HL-60 (cell line): Measurements from ENCODE around the gene DPYD.
"Not testable (repeated sequence)": the region's sequence is repeated elsewhere in the genome, so short reads cannot be mapped to it uniquely, and the experiment has no call there.

Source experiments
- DNase-seq, 2 experiments: peaks; one replicate each; pipeline ENCODE4 v3.0.0-alpha.2; 2010 to 2020; ENCODE audit warnings: low read depth in 1 of 2, low spot score in 1 of 2
- H3K27ac ChIP-seq: fragments of 250-450 bp; sonication (Bioruptor Pico); replicated peaks from 2 replicates; pipeline ENCODE4 v1.5.1; 2020; ENCODE audit warnings: mild to moderate bottlenecking, moderate library complexity
- H3K27me3 ChIP-seq: fragments of 250-450 bp; sonication (Bioruptor Pico); 2 replicates; pipeline ENCODE4 v1.5.1; 2021; ENCODE audit warnings: mild to moderate bottlenecking, moderate library complexity; ENCODE audit not compliant: insufficient read depth, poor library complexity, severe bottlenecking
- H3K4me3 ChIP-seq: replicated peaks from 2 replicates; pipeline ENCODE4 v1.5.1; 2011; ENCODE audit warnings: mild to moderate bottlenecking, control low read depth, low read length; ENCODE audit not compliant: insufficient read depth
- GABPA ChIP-seq: IDR thresholded peaks from 2 replicates; pipeline ENCODE4 v1.6.1; 2012; ENCODE audit warnings: low read depth
- POLR2AphosphoS5 ChIP-seq: IDR thresholded peaks from 2 replicates; pipeline ENCODE4 v1.6.1; 2012; ENCODE audit warnings: low read depth
- SPI1 ChIP-seq: IDR thresholded peaks from 2 replicates; pipeline ENCODE4 v1.6.1; 2012; ENCODE audit warnings: low read depth, mild to moderate bottlenecking, borderline replicate concordance
- TF ChIP-seq, protein P1 (sequence below): IDR thresholded peaks from 2 replicates; pipeline ENCODE4 v1.6.1; 2012; ENCODE audit warnings: low read depth; ENCODE audit not compliant: insufficient replicate concordance
- TF ChIP-seq, protein P2 (sequence below): IDR thresholded peaks from one replicate; pipeline ENCODE4 v1.5.1; 2011; ENCODE audit warnings: low read length, control low read depth, inconsistent platforms; ENCODE audit not compliant: insufficient read depth

Gene DPYD

DNA sequence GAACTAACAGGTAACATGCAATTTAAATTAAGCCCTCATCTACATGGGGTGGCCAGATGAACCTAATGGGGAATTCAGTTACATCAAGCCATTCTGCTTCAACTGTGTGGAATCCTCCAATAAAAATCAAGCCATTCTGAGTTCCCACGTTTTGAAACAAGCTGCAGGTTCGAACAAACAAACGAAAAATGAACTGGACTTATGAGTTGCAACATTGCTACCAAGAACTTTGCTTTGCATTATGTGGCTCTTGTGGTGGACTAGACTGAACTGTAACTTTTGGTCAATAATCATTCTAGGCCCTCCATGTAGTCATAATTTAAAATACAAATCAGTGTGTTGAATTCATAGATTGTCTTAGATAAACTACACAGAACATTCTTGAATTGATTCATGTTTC, 682.0 kb downstream of the DPYD start:
- TF ChIP-seq POLR2AphosphoS5 = no peak
- TF ChIP-seq, protein P1, sequence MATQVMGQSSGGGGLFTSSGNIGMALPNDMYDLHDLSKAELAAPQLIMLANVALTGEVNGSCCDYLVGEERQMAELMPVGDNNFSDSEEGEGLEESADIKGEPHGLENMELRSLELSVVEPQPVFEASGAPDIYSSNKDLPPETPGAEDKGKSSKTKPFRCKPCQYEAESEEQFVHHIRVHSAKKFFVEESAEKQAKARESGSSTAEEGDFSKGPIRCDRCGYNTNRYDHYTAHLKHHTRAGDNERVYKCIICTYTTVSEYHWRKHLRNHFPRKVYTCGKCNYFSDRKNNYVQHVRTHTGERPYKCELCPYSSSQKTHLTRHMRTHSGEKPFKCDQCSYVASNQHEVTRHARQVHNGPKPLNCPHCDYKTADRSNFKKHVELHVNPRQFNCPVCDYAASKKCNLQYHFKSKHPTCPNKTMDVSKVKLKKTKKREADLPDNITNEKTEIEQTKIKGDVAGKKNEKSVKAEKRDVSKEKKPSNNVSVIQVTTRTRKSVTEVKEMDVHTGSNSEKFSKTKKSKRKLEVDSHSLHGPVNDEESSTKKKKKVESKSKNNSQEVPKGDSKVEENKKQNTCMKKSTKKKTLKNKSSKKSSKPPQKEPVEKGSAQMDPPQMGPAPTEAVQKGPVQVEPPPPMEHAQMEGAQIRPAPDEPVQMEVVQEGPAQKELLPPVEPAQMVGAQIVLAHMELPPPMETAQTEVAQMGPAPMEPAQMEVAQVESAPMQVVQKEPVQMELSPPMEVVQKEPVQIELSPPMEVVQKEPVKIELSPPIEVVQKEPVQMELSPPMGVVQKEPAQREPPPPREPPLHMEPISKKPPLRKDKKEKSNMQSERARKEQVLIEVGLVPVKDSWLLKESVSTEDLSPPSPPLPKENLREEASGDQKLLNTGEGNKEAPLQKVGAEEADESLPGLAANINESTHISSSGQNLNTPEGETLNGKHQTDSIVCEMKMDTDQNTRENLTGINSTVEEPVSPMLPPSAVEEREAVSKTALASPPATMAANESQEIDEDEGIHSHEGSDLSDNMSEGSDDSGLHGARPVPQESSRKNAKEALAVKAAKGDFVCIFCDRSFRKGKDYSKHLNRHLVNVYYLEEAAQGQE = no peak
- TF ChIP-seq GABPA = no peak
- TF ChIP-seq, protein P2, sequence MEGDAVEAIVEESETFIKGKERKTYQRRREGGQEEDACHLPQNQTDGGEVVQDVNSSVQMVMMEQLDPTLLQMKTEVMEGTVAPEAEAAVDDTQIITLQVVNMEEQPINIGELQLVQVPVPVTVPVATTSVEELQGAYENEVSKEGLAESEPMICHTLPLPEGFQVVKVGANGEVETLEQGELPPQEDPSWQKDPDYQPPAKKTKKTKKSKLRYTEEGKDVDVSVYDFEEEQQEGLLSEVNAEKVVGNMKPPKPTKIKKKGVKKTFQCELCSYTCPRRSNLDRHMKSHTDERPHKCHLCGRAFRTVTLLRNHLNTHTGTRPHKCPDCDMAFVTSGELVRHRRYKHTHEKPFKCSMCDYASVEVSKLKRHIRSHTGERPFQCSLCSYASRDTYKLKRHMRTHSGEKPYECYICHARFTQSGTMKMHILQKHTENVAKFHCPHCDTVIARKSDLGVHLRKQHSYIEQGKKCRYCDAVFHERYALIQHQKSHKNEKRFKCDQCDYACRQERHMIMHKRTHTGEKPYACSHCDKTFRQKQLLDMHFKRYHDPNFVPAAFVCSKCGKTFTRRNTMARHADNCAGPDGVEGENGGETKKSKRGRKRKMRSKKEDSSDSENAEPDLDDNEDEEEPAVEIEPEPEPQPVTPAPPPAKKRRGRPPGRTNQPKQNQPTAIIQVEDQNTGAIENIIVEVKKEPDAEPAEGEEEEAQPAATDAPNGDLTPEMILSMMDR = no peak
- TF ChIP-seq SPI1 = no peak

DNA sequence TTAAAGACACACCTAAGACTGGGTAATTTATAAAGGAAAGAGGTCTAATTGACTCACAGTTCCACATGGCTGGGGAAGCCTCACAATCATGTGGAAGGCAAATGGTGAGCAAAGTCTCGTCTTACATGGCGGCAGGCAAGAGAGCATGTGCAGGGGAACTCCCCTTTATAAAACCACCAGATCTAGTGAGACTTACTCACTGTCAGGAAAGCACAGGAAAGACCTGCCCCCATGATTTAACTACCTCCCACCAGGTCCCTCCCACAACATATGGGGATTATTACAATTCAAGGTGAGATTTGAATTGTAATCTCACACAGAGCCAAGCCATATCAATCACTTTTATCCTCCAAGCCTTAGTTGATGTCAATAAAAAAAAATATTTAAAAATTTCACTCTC, 689.5 kb downstream of the DPYD start:
- not testable (repeated sequence) for H3K4me3 ChIP-seq, H3K27me3 ChIP-seq, H3K27ac ChIP-seq, DNase-seq

More for the DNA sequence above, 682.0 kb downstream of the DPYD start:
- Histone ChIP-seq H3K27ac (no peak overlapping the region), H3K4me3 (no peak overlapping the region), H3K27me3 (no peaks in the 10 kb centered on the region)
- no peak for DNase-seq

DNA sequence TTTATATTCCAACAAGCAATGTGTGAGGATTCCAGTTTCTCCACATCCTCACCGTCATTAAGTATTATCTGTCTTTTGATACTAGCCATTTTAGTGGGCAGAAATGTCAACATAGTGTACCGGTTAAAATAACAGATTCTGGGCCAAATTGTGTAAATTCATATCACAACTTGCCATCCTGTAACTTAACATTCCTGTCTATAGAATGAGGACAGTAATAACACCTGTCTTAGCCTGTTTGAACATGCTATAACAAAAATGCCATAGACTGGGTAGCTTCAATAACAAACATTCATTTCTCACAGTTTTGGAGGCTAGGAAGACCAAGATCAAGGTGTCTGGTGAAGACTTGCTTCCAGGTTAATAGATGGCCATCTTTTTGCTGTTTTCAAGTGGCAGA, 708.2 kb downstream of the DPYD start:
- TF ChIP-seq POLR2AphosphoS5 (no peak), GABPA (no peak), SPI1 (no peak)
- TF ChIP-seq, protein P2 = no peak
- TF ChIP-seq, protein P1 = no peak
- H3K4me3 ChIP-seq = no peak overlapping the region
- no peak for DNase-seq
- H3K27ac ChIP-seq = no peak overlapping the region
- H3K27me3 ChIP-seq = no peaks in the 10 kb centered on the region

DNA sequence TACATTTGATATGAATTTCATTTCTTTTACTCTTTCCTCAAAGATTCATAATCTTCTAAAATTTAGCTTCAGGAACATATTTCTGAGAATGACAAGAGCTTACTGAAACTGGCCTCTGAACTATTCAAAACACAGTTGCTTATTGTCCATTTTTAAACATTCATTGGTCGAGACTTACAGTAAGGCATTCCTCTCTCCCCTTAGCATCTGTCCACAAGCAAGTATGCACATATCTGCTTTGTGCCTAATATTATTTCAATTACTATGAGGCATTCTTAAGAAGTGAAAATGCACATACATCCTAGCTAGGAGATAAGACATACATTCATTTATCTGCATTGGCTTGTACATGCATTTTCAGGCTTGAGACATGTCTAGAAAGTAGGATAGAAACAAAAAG, 710.5 kb downstream of the DPYD start:
- Histone ChIP-seq H3K27me3 (no peaks in the 10 kb centered on the region), H3K27ac (no peak overlapping the region), H3K4me3 (no peak overlapping the region)
- TF ChIP-seq GABPA (no peak), POLR2AphosphoS5 (no peak), SPI1 (no peak)
- TF ChIP-seq, protein P1 = no peak
- TF ChIP-seq, protein P2 = no peak
- DNase-seq = no peak
